SK-N-SH treated with all-trans-retinoic acid at 6 μM for 48 hours (cell line): ENCODE data around the gene NALCN.

ENCODE experiments used
- ATAC-seq: fragments of 200-7000 bp; cut with Tn5 transposase; 3 replicates; pipeline ENCODE4 v1.9.1; 2020; ENCODE audit warnings: mild to moderate bottlenecking, moderate library complexity
- ARNTL ChIP-seq: fragments of 450-650 bp; formaldehyde crosslinking; IDR thresholded peaks from 2 replicates; pipeline ENCODE4 v1.5.0; 2020; ENCODE audit warnings: low read depth, mild to moderate bottlenecking, moderate library complexity, borderline replicate concordance
- BACH2 ChIP-seq: fragments of 250-450 bp; sonication (Bioruptor Pico); IDR thresholded peaks from 2 replicates; pipeline ENCODE4 v1.9.0; 2021; ENCODE audit warnings: mild to moderate bottlenecking, borderline replicate concordance
- CREB5 ChIP-seq: fragments of 250-450 bp; sonication (Bioruptor Pico); IDR thresholded peaks from 2 replicates; pipeline ENCODE4 v1.5.1; 2020; ENCODE audit warnings: low read depth, mild to moderate bottlenecking, moderate library complexity
- CSDC2 ChIP-seq: fragments of 250-450 bp; sonication (Bioruptor Pico); IDR thresholded peaks from 2 replicates; pipeline ENCODE4 v1.5.0; 2020; ENCODE audit warnings: mild to moderate bottlenecking, moderate library complexity
- CSRNP3 ChIP-seq: fragments of 250-450 bp; sonication (Bioruptor Pico); IDR thresholded peaks from 2 replicates; pipeline ENCODE4 v1.5.1; 2021; ENCODE audit warnings: mild to moderate bottlenecking, moderate library complexity
- ESRRG ChIP-seq: fragments of 250-450 bp; sonication (Bioruptor Pico); IDR thresholded peaks from 2 replicates; pipeline ENCODE4 v1.6.1; 2021; ENCODE audit warnings: mild to moderate bottlenecking
- GLIS3 ChIP-seq: fragments of 250-450 bp; sonication (Bioruptor Pico); IDR thresholded peaks from 2 replicates; pipeline ENCODE4 v1.5.0; 2020; ENCODE audit warnings: mild to moderate bottlenecking, moderate library complexity
- ISL1 ChIP-seq: fragments of 250-450 bp; sonication (Bioruptor Pico); IDR thresholded peaks from 2 replicates; pipeline ENCODE4 v2.1.2; 2022; ENCODE audit warnings: mild to moderate bottlenecking, moderate library complexity
- OSR1 ChIP-seq: fragments of 250-450 bp; sonication (Bioruptor Pico); IDR thresholded peaks from 2 replicates; pipeline ENCODE4 v1.8.0; 2022; ENCODE audit warnings: moderate library complexity, mild to moderate bottlenecking, inconsistent platforms
- PATZ1 ChIP-seq: fragments of 250-450 bp; sonication (Bioruptor Pico); IDR thresholded peaks from 2 replicates; pipeline ENCODE4 v1.8.0; 2020; ENCODE audit warnings: mild to moderate bottlenecking, moderate library complexity, borderline replicate concordance
- POU6F1 ChIP-seq: fragments of 250-450 bp; sonication (Bioruptor Pico); IDR thresholded peaks from 2 replicates; pipeline ENCODE4 v1.8.0; 2021; ENCODE audit warnings: low read depth, mild to moderate bottlenecking, moderate library complexity, borderline replicate concordance
- PPARA ChIP-seq: fragments of 250-450 bp; sonication (Bioruptor Pico); IDR thresholded peaks from 2 replicates; pipeline ENCODE4 v1.5.0; 2020; ENCODE audit warnings: mild to moderate bottlenecking, borderline replicate concordance
- RARB ChIP-seq: fragments of 250-450 bp; sonication (Bioruptor Pico); IDR thresholded peaks from 2 replicates; pipeline ENCODE4 v1.8.0; 2021; ENCODE audit warnings: mild to moderate bottlenecking, moderate library complexity
- SNAI2 ChIP-seq: fragments of 250-450 bp; sonication (Bioruptor Pico); IDR thresholded peaks from 2 replicates; pipeline ENCODE4 v1.5.0; 2020; ENCODE audit warnings: mild to moderate bottlenecking, moderate library complexity
- TCF4 ChIP-seq: fragments of 250-450 bp; sonication (Bioruptor Pico); IDR thresholded peaks from 2 replicates; pipeline ENCODE4 v1.8.0; 2021; ENCODE audit warnings: mild to moderate bottlenecking, moderate library complexity, borderline replicate concordance
- TOX ChIP-seq: fragments of 250-450 bp; sonication (Bioruptor Pico); IDR thresholded peaks from 2 replicates; pipeline ENCODE4 v1.8.0; 2021; ENCODE audit warnings: mild to moderate bottlenecking, moderate library complexity, borderline replicate concordance
- TSHZ2 ChIP-seq: fragments of 250-450 bp; sonication (Bioruptor Pico); IDR thresholded peaks from 2 replicates; pipeline ENCODE4 v1.5.0; 2020; ENCODE audit warnings: mild to moderate bottlenecking, moderate library complexity
- ZFP3 ChIP-seq: fragments of 250-450 bp; sonication (Bioruptor Pico); IDR thresholded peaks from 2 replicates; pipeline ENCODE4 v1.5.0; 2020; ENCODE audit warnings: mild to moderate bottlenecking, moderate library complexity
- ZFP30 ChIP-seq: fragments of 450-650 bp; formaldehyde crosslinking; IDR thresholded peaks from 2 replicates; pipeline ENCODE4 v1.5.0; 2022; ENCODE audit warnings: mild to moderate bottlenecking, moderate library complexity
- ZNF565 ChIP-seq: fragments of 450-650 bp; formaldehyde crosslinking; conservative IDR thresholded peaks from 2 replicates; pipeline ENCODE4 v1.5.0; 2020; ENCODE audit warnings: low read depth, mild to moderate bottlenecking, moderate library complexity
- ZNF70 ChIP-seq: fragments of 450-650 bp; formaldehyde crosslinking; IDR thresholded peaks from 2 replicates; pipeline ENCODE4 v1.5.0; 2020; ENCODE audit warnings: mild to moderate bottlenecking, moderate library complexity

The NALCN gene

GRCh38 chr13:101346161-101346560 lies 70.1 kb downstream of the NALCN start:
- ATAC-seq: no peak
- no peak for TF ChIP-seq TCF4 (CRISPR knock-in tag)
- no peak for TF ChIP-seq TOX
- TF ChIP-seq POU6F1: no peak
- no peak for TF ChIP-seq OSR1 (CRISPR knock-in tag)
- no peak for TF ChIP-seq GLIS3 (CRISPR knock-in tag)
- no peak for TF ChIP-seq ESRRG
- TF ChIP-seq ZFP3: no peak
- TF ChIP-seq PATZ1: no peak
- no peak for TF ChIP-seq TSHZ2 (CRISPR knock-in tag)
- no peak for TF ChIP-seq RARB (CRISPR knock-in tag)
- TF ChIP-seq ARNTL (CRISPR knock-in tag): no peak
- TF ChIP-seq BACH2 (CRISPR knock-in tag): no peak
- no peak for TF ChIP-seq ZFP30
- TF ChIP-seq CREB5 (CRISPR knock-in tag): no peak
- TF ChIP-seq CSDC2 (CRISPR knock-in tag): no peak
- TF ChIP-seq ISL1 (CRISPR knock-in tag): no peak
- no peak for TF ChIP-seq CSRNP3
- TF ChIP-seq, all 23 proteins: peak for 0

- TF ChIP-seq PPARA (no peak), ISL1 (CRISPR knock-in tag) (no peak), ZFP30 (no peak), TCF4 (CRISPR knock-in tag) (no peak), POU6F1 (no peak), RARB (CRISPR knock-in tag) (no peak), CSRNP3 (no peak), ZNF70 (CRISPR knock-in tag) (no peak), CSDC2 (CRISPR knock-in tag) (no peak), ZFP3 (no peak), ZNF565 (CRISPR knock-in tag) (no peak), SNAI2 (CRISPR knock-in tag) (no peak), TOX (no peak), ESRRG (no peak), TSHZ2 (CRISPR knock-in tag) (no peak)
- ATAC-seq: no peak
Observed at GRCh38 chr13:101343128-101343787, 73.0 kb downstream of the NALCN start.
